B cell (primary cell): ENCODE data around the gene GDPD3.

Source experiments
- EZH2 ChIP-seq: IDR thresholded peaks from 2 replicates; pipeline ENCODE4 v1.6.1; 2012; ENCODE audit warnings: borderline replicate concordance, low read depth, mild to moderate bottlenecking, moderate library complexity, low read length; ENCODE audit not compliant: insufficient read depth, poor library complexity, severe bottlenecking
- TF ChIP-seq, protein P1 (sequence below): fragments of 200-600 bp; IDR thresholded peaks from one replicate; pipeline ENCODE4 v1.8.0; 2022; ENCODE audit warnings: antibody characterized with exemption, mild to moderate bottlenecking

DNA sequence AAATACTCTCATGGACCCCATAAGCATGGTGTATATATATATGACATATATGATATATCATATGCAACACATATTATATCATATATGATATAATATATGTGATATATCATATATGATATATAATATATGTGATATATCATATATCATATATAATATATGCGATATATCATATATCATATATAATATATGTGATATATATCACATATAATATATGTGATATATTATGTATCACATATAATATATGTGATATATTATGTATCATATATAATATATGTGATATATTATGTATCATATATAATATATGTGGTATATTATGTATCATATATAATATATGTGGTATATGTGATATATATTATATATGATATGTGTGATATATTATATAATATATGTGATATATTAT, 31.6 kb upstream of the GDPD3 start:
- TF ChIP-seq, protein P1, sequence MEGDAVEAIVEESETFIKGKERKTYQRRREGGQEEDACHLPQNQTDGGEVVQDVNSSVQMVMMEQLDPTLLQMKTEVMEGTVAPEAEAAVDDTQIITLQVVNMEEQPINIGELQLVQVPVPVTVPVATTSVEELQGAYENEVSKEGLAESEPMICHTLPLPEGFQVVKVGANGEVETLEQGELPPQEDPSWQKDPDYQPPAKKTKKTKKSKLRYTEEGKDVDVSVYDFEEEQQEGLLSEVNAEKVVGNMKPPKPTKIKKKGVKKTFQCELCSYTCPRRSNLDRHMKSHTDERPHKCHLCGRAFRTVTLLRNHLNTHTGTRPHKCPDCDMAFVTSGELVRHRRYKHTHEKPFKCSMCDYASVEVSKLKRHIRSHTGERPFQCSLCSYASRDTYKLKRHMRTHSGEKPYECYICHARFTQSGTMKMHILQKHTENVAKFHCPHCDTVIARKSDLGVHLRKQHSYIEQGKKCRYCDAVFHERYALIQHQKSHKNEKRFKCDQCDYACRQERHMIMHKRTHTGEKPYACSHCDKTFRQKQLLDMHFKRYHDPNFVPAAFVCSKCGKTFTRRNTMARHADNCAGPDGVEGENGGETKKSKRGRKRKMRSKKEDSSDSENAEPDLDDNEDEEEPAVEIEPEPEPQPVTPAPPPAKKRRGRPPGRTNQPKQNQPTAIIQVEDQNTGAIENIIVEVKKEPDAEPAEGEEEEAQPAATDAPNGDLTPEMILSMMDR = no peak
- no peak for TF ChIP-seq EZH2
